GM12878 (cell line): ENCODE data around the gene GBX1. TPM values are rescaled to one million over a fixed set of nuclear protein-coding genes. Genes with fewer than 3 reads are reported as not detected.

ENCODE experiments used
- ATAC-seq: fragments of 200-7000 bp; cut with Tn5 transposase; 3 replicates; pipeline ENCODE4 v1.9.1; 2020; ENCODE audit warnings: mild to moderate bottlenecking, moderate library complexity
- BruUV-seq: library from RNA; stranded (reverse); fragments of 400-500 nt; replicated peaks from 2 replicates; lab custom pipeline; 2021; lab: Mats Ljungman, UMichigan
- CTCF ChIA-PET: fragments of 300-600 bp; sonication (Branson Sonifier 250); formaldehyde crosslinking; extraction: SDS; loops from one replicate; lab custom pipeline; 2021; ENCODE audit warnings: inconsistent platforms; lab: Yijun Ruan, JAX
- POLR2A ChIA-PET: fragments of 350-600 bp; formaldehyde crosslinking; extraction: SDS; loops from one replicate; lab custom pipeline; 2021; ENCODE audit warnings: inconsistent platforms; lab: Charles Lee
- RAD21 ChIA-PET: fragments of 300-600 bp; sonication (Branson Sonifier 250); formaldehyde crosslinking; loops from one replicate; lab custom pipeline; 2023; ENCODE audit warnings: antibody characterized with exemption; ENCODE audit not compliant: unreplicated experiment; lab: Charles Lee
- SMC1A ChIA-PET: fragments of 300-600 bp; sonication (Branson Sonifier 250); formaldehyde crosslinking; loops from one replicate; lab custom pipeline; 2023; ENCODE audit not compliant: unreplicated experiment, uncharacterized antibody; lab: Charles Lee
- DNase-seq: peaks from one replicate; pipeline ENCODE4 v3.0.0-alpha.2; 2011; ENCODE audit warnings: low read depth, low spot score
- FAIRE-seq: peaks from 3 replicates; lab custom pipeline; 2011; peaks lifted over from hg19 to GRCh38; lab: Jason Lieb, UNC
- H2AFZ ChIP-seq: 2 replicates; pipeline ENCODE4 v1.6.0; 2011; ENCODE audit warnings: low read depth, low read length, control low read depth; ENCODE audit not compliant: control insufficient read depth
- H3K27ac ChIP-seq: 2 replicates; pipeline ENCODE4 v1.5.1; 2011; ENCODE audit warnings: control low read depth; ENCODE audit not compliant: control insufficient read depth, insufficient read depth
- H3K27me3 ChIP-seq, 2 experiments: replicated peaks in 1 of 2; 2 replicates each; pipeline versions ENCODE4 v1.6.0 to v1.6.1; 2011; ENCODE audit warnings: low read length in 1 of 2; ENCODE audit not compliant: control insufficient read depth in 2 of 2, insufficient read depth in 2 of 2
- H3K36me3 ChIP-seq, 2 experiments: 2 replicates each; pipeline ENCODE4 v1.5.1; 2011; ENCODE audit warnings: low read length in 1 of 2; ENCODE audit not compliant: control insufficient read depth in 2 of 2, insufficient read depth in 2 of 2
- H3K4me1 ChIP-seq: 2 replicates; pipeline ENCODE4 v1.6.1; 2011; ENCODE audit warnings: mild to moderate bottlenecking, low read length, moderate library complexity, mixed read lengths; ENCODE audit not compliant: control insufficient read depth, insufficient read depth
- H3K4me2 ChIP-seq: 2 replicates; pipeline ENCODE4 v1.6.0; 2011; ENCODE audit warnings: control low read depth; ENCODE audit not compliant: control insufficient read depth, insufficient read depth
- H3K4me3 ChIP-seq: fragments of 200-600 bp; sonication (generic); 2 replicates; pipeline ENCODE4 v1.5.1; 2016
- H3K79me2 ChIP-seq: 2 replicates; pipeline ENCODE4 v1.6.0; 2011; ENCODE audit warnings: low read length; ENCODE audit not compliant: control insufficient read depth, insufficient read depth
- H3K9ac ChIP-seq: 2 replicates; pipeline ENCODE4 v1.8.0; 2011; ENCODE audit warnings: low read length, control low read depth, mixed read lengths; ENCODE audit not compliant: control insufficient read depth, insufficient read depth
- H3K9me3 ChIP-seq: replicated peaks from 3 replicates; pipeline ENCODE4 v1.5.1; 2011; ENCODE audit warnings: mild to moderate bottlenecking, low read length; ENCODE audit not compliant: control insufficient read depth, insufficient read depth
- H4K20me1 ChIP-seq: 2 replicates; pipeline ENCODE4 v1.6.0; 2011; ENCODE audit not compliant: control insufficient read depth, insufficient read depth
- CEBPB ChIP-seq, 2 experiments: fragments of 150-350 bp in 1 of 2; IDR thresholded peaks; 2 replicates each; pipeline ENCODE4 v1.6.1; 2012 to 2014; ENCODE audit warnings: low read depth in 2 of 2, low read length in 2 of 2, borderline replicate concordance in 1 of 2, inconsistent platforms in 1 of 2
- E2F8 ChIP-seq: fragments of 450-650 bp; IDR thresholded peaks from 2 replicates; pipeline ENCODE4 v1.6.1; 2018; ENCODE audit warnings: mild to moderate bottlenecking, low read depth, moderate library complexity; ENCODE audit not compliant: partially characterized antibody
- EGR1 ChIP-seq, 2 experiments: IDR thresholded peaks; 1 replicate in 1 of 2; 2 replicates in 1 of 2; pipeline ENCODE4 v1.6.1; 2011 to 2012; ENCODE audit warnings: low read depth in 2 of 2, low read length in 2 of 2, borderline replicate concordance in 1 of 2, mild to moderate bottlenecking in 1 of 2, moderate library complexity in 1 of 2
- FOXM1 ChIP-seq: IDR thresholded peaks from 2 replicates; pipeline ENCODE4 v1.6.1; 2012; ENCODE audit warnings: low read depth, mild to moderate bottlenecking, inconsistent platforms, low read length, moderate library complexity
- RCOR1 ChIP-seq: conservative IDR thresholded peaks from 2 replicates; pipeline ENCODE4 v1.6.1; 2012; ENCODE audit warnings: low read depth, low read length, improper control_type of control experiment
- SREBF2 ChIP-seq: IDR thresholded peaks from 2 replicates; pipeline ENCODE4 v1.6.1; 2012; ENCODE audit warnings: mild to moderate bottlenecking, low read length
- WGBS: methylation state at CpG from one replicate; pipeline ENCODE4 v1.1.6; 2016; ENCODE audit warnings: low lambda C conversion rate; ENCODE audit not compliant: insufficient replicate concordance, insufficient coverage; ENCODE audit errors: missing lambda C conversion rate; 5-methylcytosine and 5-hydroxymethylcytosine counted together
- in situ Hi-C: fragments of 300-500 bp; cut with MboI; formaldehyde crosslinking; loops from 9 replicates; pipeline ENCODE4 v1.14.3; 2018; ENCODE audit warnings: mixed read lengths
- intact Hi-C: fragments of 100-400 bp; cut with micrococcal nuclease; formaldehyde crosslinking; loops from one replicate; pipeline ENCODE4 v1.14.2; 2022; ENCODE audit not compliant: unreplicated experiment
- polyA plus RNA-seq, 11 experiments: library from polyadenylated mRNA; depleted of rRNA in 4 of 11; unstranded in 6 of 11; stranded (reverse) in 5 of 11; fragments of >200 nt; fragmentation: Nextera tagmentation in 4 of 11; fragmentation: Illumina TruSeq in 1 of 11; extraction: Ambion mirVana in 4 of 11; extraction: Trizol in 1 of 11; gene quantifications; 1 replicate in 1 of 11; 2 replicates in 10 of 11; pipeline versions ENCODE4 v1.2.1 to v1.2.3, GENCODE V29; 2011 to 2016; ENCODE audit warnings: inconsistent platforms in 2 of 11, missing spikeins in 2 of 11, low read depth in 1 of 11
- total RNA-seq, 4 experiments: library from RNA; depleted of rRNA in 3 of 4; stranded (reverse); fragments of >200 nt in 3 of 4; fragmentation: Illumina TruSeq in 1 of 4; extraction: Trizol in 1 of 4; gene quantifications; 2 replicates each; pipeline versions ENCODE4 v1.2.1 to v1.2.3, GENCODE V29; 2013 to 2021

GBX1 gene
- total and polyA plus RNA-seq, 10 of the 15 experiments (the other 5 are each of a cell fraction or from before 2014, with no cell fraction given) = not detected

- TF ChIP-seq FOXM1 = no peak
Measured at GRCh38 chr7:151103973-151104372, 63.5 kb downstream of the GBX1 start (continued).

GRCh38 chr7:151102991-151103390, 64.5 kb downstream of the GBX1 start:
- ATAC-seq (no peak), DNase-seq (no peak), FAIRE-seq (no peak)
- peaks cover 4 to 5% of the 10 kb centered on the region in 2 experiments; a peak in 2 of 4 replicates for H3K36me3 ChIP-seq
- no peaks in the 10 kb centered on the region; the same call in 1 of the 2 replicates for H4K20me1 ChIP-seq
- H3K27me3 ChIP-seq = no peaks in the 10 kb centered on the region
- no peak overlapping the region for H3K9ac ChIP-seq
- H2AFZ ChIP-seq = no peak overlapping the region
- ChIA-PET RAD21 (no interaction called here), SMC1A (interaction anchor here (1.2 kb wide), 1 partner anchor 18 kb away, joined by 3 read pairs; no protein-coding TSS in a partner anchor), CTCF (interaction anchor here (1.1 to 1.5 kb wide), 3 partner anchors 13 to 43 kb away, joined by 3 to 4 read pairs (median 4); no protein-coding TSS in a partner anchor), POLR2A (no interaction called here)
- no peaks in the 10 kb centered on the region for H3K4me1 ChIP-seq
- WGBS = 63% methylated on average over 3 of the region's 3 CpGs
- no peaks in the 10 kb centered on the region for H3K9me3 ChIP-seq
- no peak overlapping the region for H3K27ac ChIP-seq
- no peak overlapping the region for H3K4me3 ChIP-seq
- in situ Hi-C loops (no loop called here), intact Hi-C loops (no loop called here)
- no peak overlapping the region for H3K4me2 ChIP-seq
- H3K79me2 ChIP-seq = peaks cover 8% of the 10 kb centered on the region
- BruUV-seq = no TSS peak
- TF ChIP-seq CEBPB (IDR thresholded peaks at IDR 0.05; ENCODE audit: borderline replicate concordance in 1 of 2, low read depth in 2 of 2, low read length in 2 of 2) (no peak), SREBF2 (no peak), E2F8 (no peak), RCOR1 (no peak), EGR1 (IDR thresholded peaks at IDR 0.05; ENCODE audit: borderline replicate concordance in 1 of 2, low read depth in 2 of 2, low read length in 2 of 2) (no peak)
